HG03457 (cell line): Measurements from ENCODE around the gene FBXO11.
"Not testable (repeated sequence)": the region's sequence is repeated elsewhere in the genome, so short reads cannot be mapped to it uniquely, and the experiment has no call there.

ENCODE experiments used
- ATAC-seq: cut with Tn5 transposase; IDR thresholded peaks from one replicate; pipeline ENCODE4 v1.9.1; 2021; ENCODE audit warnings: moderate number of reproducible peaks; ENCODE audit not compliant: unreplicated experiment

Gene FBXO11

DNA sequence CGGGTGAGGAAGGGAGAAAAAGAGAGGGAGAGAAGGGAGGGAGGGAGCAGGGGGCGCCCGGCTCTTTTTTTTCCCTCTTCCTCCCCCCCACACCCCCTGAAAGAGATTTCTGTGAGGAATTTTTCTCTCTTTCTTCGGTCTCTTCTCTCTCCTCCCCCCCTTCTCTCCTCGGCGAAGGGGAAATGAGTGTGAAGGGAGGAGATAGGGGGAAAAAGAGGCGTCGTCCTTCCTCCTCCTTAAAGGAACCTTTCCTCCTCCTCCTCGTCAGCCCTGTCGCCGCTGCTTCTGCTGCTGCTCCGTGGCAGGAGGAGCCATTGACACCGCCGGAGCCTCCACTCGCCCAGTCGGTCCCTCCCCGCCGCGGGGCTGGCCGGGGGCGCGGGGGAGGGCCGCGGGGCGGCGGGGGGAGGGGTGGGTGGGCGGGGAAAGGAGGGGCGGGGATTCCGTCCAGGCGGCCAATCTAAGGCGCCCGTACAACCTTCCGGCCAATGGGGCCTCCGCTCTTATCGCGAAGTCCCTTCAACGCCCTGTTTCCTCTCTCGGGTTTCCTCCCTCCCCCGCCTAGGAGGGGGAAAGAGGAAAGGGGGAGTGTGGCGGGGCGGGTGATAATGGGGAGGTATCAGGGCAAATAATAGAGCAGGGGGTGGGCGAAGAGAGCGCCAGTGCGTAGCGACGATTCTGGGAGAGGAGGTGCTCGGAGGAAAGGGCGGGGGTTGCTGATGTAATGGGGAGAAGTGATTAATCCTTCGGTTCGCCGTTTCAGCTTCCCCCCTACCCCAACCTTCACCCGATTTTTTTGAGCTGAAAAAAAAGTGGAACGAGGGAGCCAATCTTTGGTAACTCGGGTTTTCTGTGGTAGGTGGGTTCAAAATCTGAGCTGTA, at the start of gene FBXO11:
Gene FBXO11 (minus strand): TSS at position 342 of the 882 bp plus-strand sequence. CDS start 778 bp downstream, outside the sequence.
- ATAC-seq: peak; percentile 94

DNA sequence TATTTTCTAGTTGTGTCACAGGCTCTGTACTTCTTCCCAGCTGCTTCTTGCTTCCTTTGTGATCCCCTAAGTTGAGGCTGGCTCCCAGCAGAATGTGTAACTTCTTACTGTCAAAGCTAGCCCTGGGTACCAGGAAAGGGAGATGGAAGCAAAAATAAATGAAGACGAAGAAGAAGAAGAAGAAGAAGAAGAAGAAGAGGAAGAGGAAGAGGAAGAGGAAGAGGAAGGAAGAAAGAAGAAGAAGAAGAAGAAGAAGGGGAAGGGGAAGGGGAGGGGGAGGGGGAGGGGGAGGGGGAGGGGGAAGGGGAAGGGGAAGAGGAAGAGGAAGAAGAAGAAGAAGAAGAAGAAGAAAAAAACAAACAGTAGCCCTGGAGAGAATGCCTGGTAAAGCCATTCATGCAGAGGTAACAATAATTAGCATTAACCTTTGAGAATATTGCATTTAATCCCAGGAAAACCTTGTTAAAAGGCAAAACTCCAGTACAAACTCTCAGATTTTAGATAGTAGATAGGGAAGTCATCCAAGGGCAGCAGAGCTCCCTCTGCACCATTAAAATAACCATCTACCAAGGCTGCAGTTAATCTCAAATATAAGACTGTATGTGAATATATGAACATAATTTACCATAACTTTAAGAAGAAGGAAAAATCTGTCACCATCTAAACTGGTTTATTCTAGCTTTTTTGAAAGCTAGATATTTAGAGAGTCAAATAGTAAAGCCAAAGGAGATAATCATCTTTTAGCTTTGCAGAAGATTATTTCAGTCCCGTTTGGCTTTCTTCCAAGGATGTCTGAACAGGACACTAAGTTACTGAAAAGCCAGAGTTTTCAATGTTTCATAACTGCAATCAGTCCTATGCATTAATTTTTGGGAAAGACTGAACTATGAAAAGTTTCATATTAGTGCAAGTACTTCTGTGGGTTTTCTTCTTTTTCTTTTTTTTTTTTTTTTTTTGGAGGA, 44.3 kb upstream of the FBXO11 start:
- ATAC-seq: no peak

DNA sequence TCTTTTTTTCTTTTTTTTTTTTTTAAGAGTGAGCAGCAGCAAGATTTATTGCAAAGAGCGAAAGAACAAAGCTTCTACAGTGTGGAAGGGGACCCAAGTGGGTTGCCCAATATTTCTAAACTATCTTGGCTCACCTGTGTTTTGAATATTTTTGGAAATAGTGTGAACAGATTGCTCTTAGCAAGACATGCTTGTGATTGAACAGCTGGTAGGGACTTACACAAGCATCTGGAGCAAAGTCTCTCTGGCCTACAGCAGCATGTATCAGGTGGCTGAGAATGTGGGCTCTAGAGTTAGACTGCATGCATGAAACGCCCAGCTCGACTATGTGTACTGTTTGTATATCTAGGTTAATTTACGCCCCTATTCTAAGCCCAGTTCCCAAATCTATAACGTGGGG, 40.3 kb upstream of the FBXO11 start:
- no peak for ATAC-seq

DNA sequence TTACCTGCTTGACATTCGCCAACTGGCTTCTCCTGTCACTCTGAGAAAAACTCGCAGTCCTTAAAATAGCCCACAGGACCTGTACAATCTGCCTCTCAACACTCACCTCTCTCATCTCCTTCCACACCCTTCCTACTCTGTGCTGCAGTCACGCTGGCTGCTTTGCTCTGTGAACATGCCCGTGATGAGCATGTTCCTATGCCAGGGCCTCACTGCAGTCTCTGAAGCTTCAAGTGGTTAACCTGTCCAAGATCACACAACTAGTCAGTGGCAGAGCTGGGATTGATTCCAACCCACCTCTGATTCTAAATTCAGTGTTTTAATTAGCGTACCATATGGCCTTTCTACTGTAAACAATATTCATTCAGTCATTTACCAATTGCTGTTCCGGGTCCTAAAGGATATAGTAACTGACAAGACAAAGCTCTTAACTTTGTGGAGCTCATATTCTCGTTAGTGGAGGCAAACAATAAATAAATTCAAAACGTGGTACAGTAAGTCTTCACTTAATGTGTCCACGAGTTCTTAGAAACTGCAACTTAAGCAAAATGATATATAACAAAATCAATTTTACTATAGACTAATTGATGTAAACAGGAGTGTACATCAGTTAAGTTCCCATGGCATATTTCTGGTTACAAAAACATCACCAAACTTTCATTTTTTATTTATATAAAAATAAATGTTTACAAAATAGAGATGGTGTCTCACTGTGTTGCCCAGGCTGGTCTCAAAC, 38.9 kb upstream of the FBXO11 start:
- no peak for ATAC-seq

DNA sequence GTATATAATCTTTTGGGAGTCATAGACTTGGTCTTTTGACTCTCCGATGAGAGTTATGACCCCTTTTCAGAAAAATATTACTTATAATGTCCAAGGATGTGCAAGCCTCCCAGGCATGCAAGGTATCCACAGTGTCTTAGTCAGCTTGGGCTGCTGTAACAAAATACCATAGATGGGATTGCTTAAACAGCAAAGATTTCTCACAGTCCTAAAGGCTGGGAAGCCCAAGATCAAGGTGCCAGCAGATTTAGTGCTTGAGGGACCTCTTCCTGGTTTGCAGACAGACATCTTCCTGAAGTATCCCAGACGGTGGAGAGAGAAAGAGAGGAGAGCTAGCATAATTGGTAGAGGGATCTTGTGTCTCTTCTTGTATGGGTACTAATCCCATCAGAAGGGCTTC, 35.6 kb upstream of the FBXO11 start:
- no peak for ATAC-seq

DNA sequence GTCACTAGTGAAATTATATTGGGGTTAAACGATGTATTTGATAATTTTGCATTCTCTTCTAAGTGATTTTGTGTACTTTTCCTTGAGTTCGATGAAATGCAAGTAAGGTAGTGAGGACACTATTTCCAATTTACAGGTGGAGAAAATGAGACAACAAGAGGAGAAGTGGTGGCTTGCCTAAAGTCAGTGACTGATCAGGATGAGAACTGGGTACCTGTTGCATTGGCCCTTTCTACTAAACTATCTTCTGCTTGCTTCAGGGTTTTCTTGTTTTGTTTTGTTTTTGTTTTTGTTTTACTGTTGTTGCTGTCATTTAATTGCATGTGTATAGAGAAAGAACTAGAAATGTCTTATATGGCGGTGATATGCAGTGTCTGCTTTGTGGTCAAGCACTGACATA, 31.4 kb upstream of the FBXO11 start:
- ATAC-seq: no peak

DNA sequence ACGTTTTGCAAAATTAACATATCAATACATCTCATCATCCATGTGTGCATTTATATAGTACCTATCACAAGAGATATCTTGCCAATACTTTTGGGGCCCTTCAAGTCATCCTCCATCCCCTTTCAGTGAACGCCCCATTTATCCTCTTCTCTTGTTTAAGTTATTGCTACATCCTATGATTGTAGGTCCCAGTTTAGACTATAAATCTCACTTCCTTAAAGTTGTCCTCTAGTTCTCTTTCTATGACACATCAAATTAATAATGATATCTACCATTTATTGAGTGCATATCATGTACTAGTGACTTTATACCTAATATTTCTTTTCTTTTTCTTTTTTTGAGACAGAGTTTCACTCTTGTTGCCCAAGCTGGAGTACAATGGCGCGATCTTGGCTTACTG, 28.8 kb upstream of the FBXO11 start:
- ATAC-seq: no peak

DNA sequence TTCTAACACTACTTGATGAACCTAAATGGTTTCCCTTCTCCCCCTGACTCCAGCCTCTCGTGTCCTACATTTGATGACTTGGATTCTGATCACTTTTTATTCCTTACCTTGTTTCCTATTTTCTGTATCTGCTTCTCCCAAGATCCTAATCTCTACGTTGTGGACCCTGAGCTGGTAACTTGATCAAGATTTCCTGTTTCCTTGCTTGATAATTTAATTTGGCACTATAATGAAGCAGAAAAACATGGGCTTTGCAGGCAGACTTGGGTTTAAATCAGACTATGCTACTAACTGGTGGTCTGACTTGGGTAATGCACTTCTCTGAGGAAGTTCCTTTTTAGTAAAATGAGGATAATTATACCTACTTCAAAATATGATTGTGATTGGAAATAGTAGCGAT, 11.7 kb upstream of the FBXO11 start:
- ATAC-seq: no peak

DNA sequence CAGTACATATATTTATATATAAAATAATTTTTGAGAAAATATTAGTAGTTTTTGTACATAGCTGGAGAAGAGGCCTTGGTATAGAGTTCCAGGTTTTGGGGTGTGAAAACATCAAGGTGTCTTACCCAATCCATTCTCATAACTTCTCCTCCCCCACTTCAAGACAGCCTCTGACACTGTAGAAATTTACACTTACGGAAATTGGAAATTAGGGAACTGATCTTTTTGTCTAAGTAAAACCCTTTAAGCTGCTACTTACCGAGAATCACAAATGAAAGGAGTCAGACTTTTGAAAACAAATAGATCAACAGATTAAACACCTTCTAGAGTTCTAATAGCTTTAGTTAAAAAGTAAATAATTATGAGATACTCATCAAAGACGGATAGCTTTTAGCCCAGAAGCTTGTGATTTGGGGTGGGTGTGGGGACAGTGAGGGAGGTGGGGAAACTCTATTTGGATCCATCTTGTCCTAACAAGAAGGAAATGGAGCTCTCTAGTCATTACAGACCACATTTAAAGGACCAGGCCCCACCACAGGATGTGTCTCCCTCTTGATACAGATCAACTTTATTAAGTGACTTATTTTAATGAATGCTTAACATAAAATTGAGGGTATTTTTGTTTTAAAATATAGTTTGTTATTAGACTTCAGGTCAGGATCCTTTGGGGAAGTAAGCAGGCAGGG, 11.1 kb upstream of the FBXO11 start:
- no peak for ATAC-seq

DNA sequence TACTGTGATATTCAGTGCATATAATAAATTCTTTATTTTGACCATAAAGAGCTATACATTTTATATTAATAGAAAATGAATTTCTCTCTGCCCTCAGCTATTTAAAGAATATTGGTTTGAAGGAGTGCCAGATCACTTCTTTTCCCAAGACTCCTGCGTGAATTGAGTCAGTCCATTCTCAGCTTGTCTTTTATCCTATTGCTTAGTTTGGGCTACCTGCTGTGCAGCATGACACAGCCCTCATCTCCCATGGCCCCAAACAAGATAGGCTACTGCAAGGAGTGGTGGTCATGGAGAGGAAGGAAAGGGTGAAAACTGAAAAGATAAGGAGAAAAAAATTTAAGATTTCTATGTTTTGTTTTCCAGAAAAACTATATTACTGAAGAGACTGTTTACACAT, 10.1 kb upstream of the FBXO11 start:
- ATAC-seq: no peak

DNA sequence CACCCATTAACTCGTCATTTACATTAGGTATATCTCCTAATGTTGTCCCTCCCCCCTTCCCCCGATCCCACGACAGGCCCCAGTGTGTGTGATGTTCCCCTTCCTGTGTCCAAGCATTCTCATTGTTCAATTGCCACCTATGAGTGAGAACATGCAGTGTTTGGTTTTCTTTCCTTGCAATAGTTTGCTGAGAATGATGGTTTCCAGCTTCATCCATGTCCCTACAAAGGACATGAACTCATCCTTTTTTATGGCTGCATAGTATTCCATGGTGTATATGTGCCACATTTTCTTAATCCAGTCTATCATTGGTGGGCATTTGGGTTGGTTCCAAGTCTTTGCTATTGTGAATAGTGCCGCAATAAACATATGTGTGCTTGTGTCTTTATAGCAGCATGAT, 4.4 kb upstream of the FBXO11 start:
- ATAC-seq: not testable (repeated sequence)

DNA sequence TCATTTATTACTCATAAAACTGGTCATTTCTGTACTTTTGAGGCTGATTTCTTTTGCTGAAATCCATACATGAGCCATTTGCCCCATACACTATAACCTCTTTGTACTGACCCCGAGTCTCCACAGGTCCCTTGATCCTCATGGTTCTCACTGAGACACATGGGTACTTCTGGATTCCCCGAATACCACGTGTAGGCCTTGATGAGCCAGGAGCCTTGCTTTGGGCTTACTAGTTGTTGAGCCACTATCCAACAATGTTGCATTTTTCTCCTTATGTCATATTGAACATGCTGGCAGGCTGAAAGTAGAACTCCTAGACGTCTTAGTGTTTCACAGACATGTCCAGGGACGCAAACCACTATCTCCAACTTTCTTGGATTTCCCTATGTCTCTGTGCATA, 2.4 kb upstream of the FBXO11 start:
- ATAC-seq: no peak

DNA sequence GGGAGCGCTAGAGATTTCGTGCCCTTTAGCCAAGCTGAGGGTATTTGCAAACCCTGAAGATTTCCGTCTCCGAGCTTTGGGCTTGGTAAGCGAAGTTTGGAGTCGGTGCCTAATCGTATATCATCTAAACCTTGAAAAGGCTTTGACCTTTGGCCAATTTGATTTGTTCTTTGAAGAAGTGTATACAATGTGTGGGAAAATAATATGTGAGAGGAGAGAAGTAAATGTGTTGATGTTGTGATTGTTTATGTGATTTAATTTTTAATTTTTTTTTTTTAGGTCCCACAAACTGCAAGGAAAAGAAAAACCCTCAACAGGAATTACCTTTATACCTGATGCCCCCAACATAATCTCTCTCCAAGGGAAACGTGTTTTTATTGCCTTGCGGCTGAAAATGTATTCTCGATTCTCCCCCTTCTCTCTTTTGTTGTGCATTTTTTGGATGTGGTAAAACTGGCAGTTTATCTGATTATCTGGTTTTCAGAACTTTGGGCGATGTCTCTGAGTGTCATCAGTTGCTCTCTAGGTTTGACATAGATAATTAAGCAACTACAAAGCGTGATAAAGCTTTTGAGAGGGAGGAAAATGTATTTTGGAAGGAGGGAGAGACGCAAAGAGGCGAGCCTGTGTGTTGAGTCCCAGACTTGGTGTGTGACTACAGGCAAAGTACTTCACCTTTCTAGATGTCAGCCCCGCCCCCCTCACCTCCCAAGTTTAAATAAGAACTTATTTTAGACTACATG, 912 bp upstream of the FBXO11 start:
- ATAC-seq: no peak

DNA sequence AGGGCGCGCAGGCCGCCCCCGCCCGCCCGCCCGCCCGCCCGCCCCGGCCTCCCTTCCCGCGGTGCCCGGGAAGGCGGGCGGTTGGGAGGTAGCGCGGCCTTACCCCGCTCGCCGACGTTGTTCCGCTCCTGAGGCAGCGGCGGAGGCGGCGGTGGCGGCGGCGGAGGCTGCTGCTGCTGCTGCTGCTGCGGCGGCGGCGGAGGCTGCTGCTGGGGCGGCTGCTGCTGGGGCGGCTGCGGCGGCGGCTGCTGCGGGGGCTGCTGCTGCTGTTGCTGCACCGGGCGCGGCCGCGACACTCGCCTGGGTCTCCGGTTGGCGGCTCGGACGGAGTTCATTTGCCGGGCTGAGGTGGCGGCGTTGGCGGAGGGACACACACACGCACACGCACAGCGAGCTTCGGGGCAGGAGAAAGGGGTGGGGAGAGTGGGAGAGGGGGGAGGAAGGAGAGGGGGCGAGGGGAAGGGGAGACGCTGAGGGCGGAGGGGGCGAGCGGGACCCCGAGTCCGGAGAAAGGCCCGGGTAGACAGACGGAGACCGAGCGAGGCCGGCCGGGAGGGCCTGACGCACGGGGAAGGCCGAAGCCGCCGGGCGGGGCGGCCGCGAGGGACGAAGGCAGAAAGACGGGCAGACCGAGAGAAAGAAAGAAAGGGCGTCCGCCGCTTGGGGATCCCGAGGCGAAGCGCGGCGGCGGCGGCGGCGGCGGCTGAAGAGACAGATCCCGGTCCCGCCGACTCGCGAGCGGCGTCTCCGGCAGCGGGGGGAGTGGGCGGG, 727 bp downstream of the FBXO11 start:
- no peak for ATAC-seq

DNA sequence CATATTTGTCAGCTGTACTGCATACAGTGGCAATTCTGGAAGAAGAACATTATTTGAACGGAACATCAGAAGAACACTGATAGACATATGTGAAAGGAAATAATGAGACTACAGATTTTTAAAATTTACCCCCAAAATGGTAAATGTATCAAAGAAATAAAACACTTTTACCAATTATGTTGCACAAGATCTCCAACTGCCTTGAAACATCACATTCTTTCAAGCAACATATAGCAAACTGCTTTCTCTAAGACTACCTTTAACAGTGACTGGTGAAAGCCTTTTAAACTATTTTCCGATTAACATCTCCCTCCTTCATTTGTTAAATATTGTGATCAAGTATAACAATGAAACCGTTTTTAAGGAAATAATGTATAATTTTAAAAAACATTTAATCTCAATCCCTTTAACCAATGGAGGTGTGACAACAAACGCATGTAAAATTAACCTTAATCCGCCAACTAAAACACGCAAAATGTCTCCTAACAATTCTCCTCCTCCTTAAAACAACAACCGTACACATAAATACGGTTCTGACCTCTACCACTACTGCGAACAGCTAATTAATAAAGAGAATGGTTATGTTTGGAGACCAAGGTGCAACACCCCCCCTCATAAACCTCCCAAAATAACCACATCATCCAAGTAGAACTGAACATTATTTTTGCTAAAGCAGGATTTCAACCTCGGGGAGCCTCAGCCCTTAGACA, 2.4 kb downstream of the FBXO11 start:
- no peak for ATAC-seq

DNA sequence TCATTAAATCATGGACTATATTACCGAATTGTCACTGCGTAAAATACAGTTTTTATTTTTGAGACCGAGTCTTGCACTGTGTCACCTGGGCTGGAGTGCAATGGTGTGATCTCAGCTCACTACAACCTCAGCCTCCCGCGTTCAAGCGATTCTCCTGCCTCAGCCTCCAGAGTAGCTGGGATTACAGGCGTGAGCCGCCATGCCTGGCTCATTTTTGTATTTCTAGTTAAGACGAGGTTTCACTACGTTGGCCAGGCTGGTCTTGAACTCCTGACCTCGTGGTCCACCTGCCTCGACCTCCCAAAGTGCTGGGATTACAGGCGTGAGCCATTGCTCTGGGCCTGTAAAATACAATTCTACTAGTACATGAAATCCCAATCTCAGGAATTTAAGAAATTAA, 4.4 kb downstream of the FBXO11 start:
- ATAC-seq: not testable (repeated sequence)

DNA sequence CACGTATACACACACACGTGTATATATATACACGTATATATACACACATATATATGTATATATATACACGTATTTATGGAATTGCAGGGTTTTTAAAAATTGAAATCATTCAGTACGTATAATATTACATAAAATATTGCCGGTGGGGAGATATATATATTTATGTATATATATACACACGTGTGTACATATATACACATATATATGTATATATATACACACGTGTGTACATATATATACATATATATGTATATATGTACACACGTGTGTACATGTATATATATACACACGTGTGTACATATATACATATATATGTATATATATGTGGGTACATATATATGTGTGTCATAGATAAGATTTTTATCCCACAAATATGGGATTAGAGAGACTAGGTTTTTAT, 5.4 kb downstream of the FBXO11 start:
- ATAC-seq: no peak
